AG09309 (cell line): ENCODE results near the gene MLC1.
A peak's percentile ranks its signal among the peaks of the same experiment; 100 is the strongest.

Source experiments
- DNase-seq: peaks from one replicate; pipeline ENCODE4 v3.0.0-alpha.2; 2010; ENCODE audit warnings: low read depth
- H3K4me3 ChIP-seq: 2 replicates; pipeline ENCODE4 v1.5.1; 2011; ENCODE audit warnings: mild to moderate bottlenecking, low read depth, low read length, moderate library complexity; ENCODE audit not compliant: control insufficient read depth
- CTCF ChIP-seq: IDR thresholded peaks from 2 replicates; pipeline ENCODE4 v1.5.1; 2011; ENCODE audit warnings: mild to moderate bottlenecking, low read depth, low read length, inconsistent platforms; ENCODE audit not compliant: insufficient read depth, control insufficient read depth; ENCODE audit errors: missing control alignments

MLC1 gene

GRCh38 chr22:50121202-50121740 lies 36.0 kb upstream of the MLC1 start:
- no peak overlapping the region for H3K4me3 ChIP-seq
- no peak for TF ChIP-seq CTCF
- DNase-seq: no peak

GRCh38 chr22:50119768-50120251 lies 34.6 kb upstream of the MLC1 start:
- TF ChIP-seq CTCF: no peak
- DNase-seq: no peak
- no peak overlapping the region for H3K4me3 ChIP-seq

GRCh38 chr22:50119169-50119767 lies 34.0 kb upstream of the MLC1 start:
- TF ChIP-seq CTCF: no peak

GRCh38 chr22:50118557-50119168 lies 33.4 kb upstream of the MLC1 start:
- DNase-seq: peak; percentile 64
- no peak overlapping the region for H3K4me3 ChIP-seq
- TF ChIP-seq CTCF: no peak

More at GRCh38 chr22:50119169-50119767, 34.0 kb upstream of the MLC1 start:
- no peak overlapping the region for H3K4me3 ChIP-seq
- DNase-seq: no peak

GRCh38 chr22:50118129-50118528 lies 32.9 kb upstream of the MLC1 start:
- TF ChIP-seq CTCF: no peak
- DNase-seq: no peak
- no peak overlapping the region for H3K4me3 ChIP-seq

GRCh38 chr22:50117168-50117762 lies 32.0 kb upstream of the MLC1 start:
- no peak for TF ChIP-seq CTCF
- H3K4me3 ChIP-seq: no peak overlapping the region
- no peak for DNase-seq
